GM18505 (cell line): Measurements from ENCODE around the gene DLG2.

Source experiments
- ATAC-seq: cut with Tn5 transposase; IDR thresholded peaks from one replicate; pipeline ENCODE4 v1.9.1; 2021; ENCODE audit not compliant: unreplicated experiment
- POLR2A ChIP-seq: IDR thresholded peaks from 4 replicates; pipeline ENCODE4 v1.6.1; 2011; ENCODE audit warnings: borderline replicate concordance; ENCODE audit not compliant: insufficient read depth, insufficient read length; ENCODE audit errors: extremely low read depth

The DLG2 gene

GRCh38 chr11:84103096-84103495, 1524.0 kb downstream of the DLG2 start:
- ATAC-seq: no peak
- TF ChIP-seq POLR2A: no peak

- no peak for ATAC-seq
- TF ChIP-seq POLR2A: no peak
Observed at GRCh38 chr11:84097186-84097585, 1530.0 kb downstream of the DLG2 start.

- no peak for TF ChIP-seq POLR2A
- ATAC-seq: no peak
Observed at GRCh38 chr11:84091212-84091986, 1535.7 kb downstream of the DLG2 start.

- no peak for TF ChIP-seq POLR2A
- no peak for ATAC-seq
Observed at GRCh38 chr11:84089072-84090057, 1537.8 kb downstream of the DLG2 start.

GRCh38 chr11:84071851-84072250, 1555.3 kb downstream of the DLG2 start:
- no peak for ATAC-seq
- TF ChIP-seq POLR2A: no peak

GRCh38 chr11:84069048-84069447, 1558.1 kb downstream of the DLG2 start:
- no peak for ATAC-seq
- TF ChIP-seq POLR2A: no peak

GRCh38 chr11:84061726-84062125, 1565.4 kb downstream of the DLG2 start:
- no peak for ATAC-seq
- TF ChIP-seq POLR2A: no peak

- no peak for ATAC-seq
- TF ChIP-seq POLR2A: no peak
Observed at GRCh38 chr11:84056653-84057376, 1570.3 kb downstream of the DLG2 start.

- no peak for TF ChIP-seq POLR2A
- ATAC-seq: no peak
Observed at GRCh38 chr11:84045146-84045545, 1582.0 kb downstream of the DLG2 start.

GRCh38 chr11:84044706-84045105, 1582.4 kb downstream of the DLG2 start:
- ATAC-seq: no peak

GRCh38 chr11:84036664-84037194, 1590.4 kb downstream of the DLG2 start:
- no peak for TF ChIP-seq POLR2A

More at GRCh38 chr11:84044706-84045105, 1582.4 kb downstream of the DLG2 start:
- no peak for TF ChIP-seq POLR2A

GRCh38 chr11:84035645-84036044, 1591.5 kb downstream of the DLG2 start:
- no peak for ATAC-seq
- no peak for TF ChIP-seq POLR2A

More at GRCh38 chr11:84036664-84037194, 1590.4 kb downstream of the DLG2 start:
- no peak for ATAC-seq

GRCh38 chr11:84034484-84034883, 1592.7 kb downstream of the DLG2 start:
- ATAC-seq: no peak

More at GRCh38 chr11:84034484-84034883, 1592.7 kb downstream of the DLG2 start:
- TF ChIP-seq POLR2A: no peak
